Retina (tissue), 1 donor: ENCODE results near the gene EMC9.
A peak's percentile ranks its signal among the peaks of the same experiment; 100 is the strongest.

Source experiments
- DNase-seq: peaks from one replicate; pipeline ENCODE4 v3.0.0-alpha.2; 2016

Gene EMC9

GRCh38 chr14:24176599-24176998, 35.2 kb upstream of the EMC9 start:
- no peak for DNase-seq

- no peak for DNase-seq
These were observed 31.5 kb upstream of the EMC9 start for GRCh38 chr14:24172871-24173281.

- DNase-seq = no peak
These were observed 31.0 kb upstream of the EMC9 start for GRCh38 chr14:24172261-24172860.

- peak; percentile 96 for DNase-seq
These were observed 30.2 kb upstream of the EMC9 start, which contains the start of gene REC8 for GRCh38 chr14:24171422-24172260. TSS of gene REC8 (plus strand) at chr14:24172080. CDS start at chr14:24172553, 473 bp downstream.

GRCh38 chr14:24167469-24168114, 26.2 kb upstream of the EMC9 start:
- no peak for DNase-seq

GRCh38 chr14:24165785-24166184, 24.4 kb upstream of the EMC9 start:
- DNase-seq = no peak

GRCh38 chr14:24164518-24164991, 23.2 kb upstream of the EMC9 start:
- no peak for DNase-seq

GRCh38 chr14:24162093-24162492, 20.7 kb upstream of the EMC9 start:
- no peak for DNase-seq

- DNase-seq = peak; percentile 96
These were observed 19.7 kb upstream of the EMC9 start, which contains the start of gene IRF9 for GRCh38 chr14:24160850-24161804. TSS of gene IRF9 (plus strand) at chr14:24161265. CDS start at chr14:24162145, 880 bp downstream.

- DNase-seq = no peak
These were observed 19.1 kb upstream of the EMC9 start for GRCh38 chr14:24160499-24160849.

- DNase-seq = no peak
These were observed 18.5 kb upstream of the EMC9 start for GRCh38 chr14:24159777-24160498.

GRCh38 chr14:24157331-24157730, 15.9 kb upstream of the EMC9 start:
- no peak for DNase-seq

- DNase-seq = no peak
These were observed 15.4 kb upstream of the EMC9 start for GRCh38 chr14:24156840-24157239.

- DNase-seq = no peak
These were observed 13.7 kb upstream of the EMC9 start for GRCh38 chr14:24155100-24155499.

GRCh38 chr14:24151404-24152080, 10.2 kb upstream of the EMC9 start:
- no peak for DNase-seq

GRCh38 chr14:24150993-24151392, 9.6 kb upstream of the EMC9 start:
- no peak for DNase-seq

GRCh38 chr14:24150567-24150966, 9.2 kb upstream of the EMC9 start:
- DNase-seq = no peak

GRCh38 chr14:24150061-24150460, 8.7 kb upstream of the EMC9 start:
- no peak for DNase-seq

- DNase-seq = no peak
These were observed 8.0 kb upstream of the EMC9 start for GRCh38 chr14:24149302-24149969.

- DNase-seq = no peak
These were observed 6.5 kb upstream of the EMC9 start for GRCh38 chr14:24147761-24148428.
